SK-N-SH treated with all-trans-retinoic acid at 6 μM for 48 hours (cell line): Measurements from ENCODE around the gene INAFM1.
"Not testable (repeated sequence)": the region's sequence is repeated elsewhere in the genome, so short reads cannot be mapped to it uniquely, and the experiment has no call there.

Source experiments
- ATAC-seq: fragments of 200-7000 bp; cut with Tn5 transposase; 3 replicates; pipeline ENCODE4 v1.9.1; 2020; ENCODE audit warnings: mild to moderate bottlenecking, moderate library complexity
- ARNTL ChIP-seq: fragments of 450-650 bp; formaldehyde crosslinking; IDR thresholded peaks from 2 replicates; pipeline ENCODE4 v1.5.0; 2020; ENCODE audit warnings: low read depth, mild to moderate bottlenecking, moderate library complexity, borderline replicate concordance
- BACH2 ChIP-seq: fragments of 250-450 bp; sonication (Bioruptor Pico); IDR thresholded peaks from 2 replicates; pipeline ENCODE4 v1.9.0; 2021; ENCODE audit warnings: mild to moderate bottlenecking, borderline replicate concordance
- CSDC2 ChIP-seq: fragments of 250-450 bp; sonication (Bioruptor Pico); IDR thresholded peaks from 2 replicates; pipeline ENCODE4 v1.5.0; 2020; ENCODE audit warnings: mild to moderate bottlenecking, moderate library complexity
- ESRRG ChIP-seq: fragments of 250-450 bp; sonication (Bioruptor Pico); IDR thresholded peaks from 2 replicates; pipeline ENCODE4 v1.6.1; 2021; ENCODE audit warnings: mild to moderate bottlenecking
- GLIS3 ChIP-seq: fragments of 250-450 bp; sonication (Bioruptor Pico); IDR thresholded peaks from 2 replicates; pipeline ENCODE4 v1.5.0; 2020; ENCODE audit warnings: mild to moderate bottlenecking, moderate library complexity
- ISL1 ChIP-seq: fragments of 250-450 bp; sonication (Bioruptor Pico); IDR thresholded peaks from 2 replicates; pipeline ENCODE4 v2.1.2; 2022; ENCODE audit warnings: mild to moderate bottlenecking, moderate library complexity
- OSR1 ChIP-seq: fragments of 250-450 bp; sonication (Bioruptor Pico); IDR thresholded peaks from 2 replicates; pipeline ENCODE4 v1.8.0; 2022; ENCODE audit warnings: moderate library complexity, mild to moderate bottlenecking, inconsistent platforms
- PATZ1 ChIP-seq: fragments of 250-450 bp; sonication (Bioruptor Pico); IDR thresholded peaks from 2 replicates; pipeline ENCODE4 v1.8.0; 2020; ENCODE audit warnings: mild to moderate bottlenecking, moderate library complexity, borderline replicate concordance
- PPARA ChIP-seq: fragments of 250-450 bp; sonication (Bioruptor Pico); IDR thresholded peaks from 2 replicates; pipeline ENCODE4 v1.5.0; 2020; ENCODE audit warnings: mild to moderate bottlenecking, borderline replicate concordance
- RARB ChIP-seq: fragments of 250-450 bp; sonication (Bioruptor Pico); IDR thresholded peaks from 2 replicates; pipeline ENCODE4 v1.8.0; 2021; ENCODE audit warnings: mild to moderate bottlenecking, moderate library complexity
- TCF4 ChIP-seq: fragments of 250-450 bp; sonication (Bioruptor Pico); IDR thresholded peaks from 2 replicates; pipeline ENCODE4 v1.8.0; 2021; ENCODE audit warnings: mild to moderate bottlenecking, moderate library complexity, borderline replicate concordance
- TOX ChIP-seq: fragments of 250-450 bp; sonication (Bioruptor Pico); IDR thresholded peaks from 2 replicates; pipeline ENCODE4 v1.8.0; 2021; ENCODE audit warnings: mild to moderate bottlenecking, moderate library complexity, borderline replicate concordance
- ZC3H10 ChIP-seq: fragments of 250-450 bp; sonication (Bioruptor Pico); IDR thresholded peaks from 2 replicates; pipeline ENCODE4 v1.5.1; 2021; ENCODE audit warnings: mild to moderate bottlenecking, moderate library complexity
- ZFP3 ChIP-seq: fragments of 250-450 bp; sonication (Bioruptor Pico); IDR thresholded peaks from 2 replicates; pipeline ENCODE4 v1.5.0; 2020; ENCODE audit warnings: mild to moderate bottlenecking, moderate library complexity
- ZFP30 ChIP-seq: fragments of 450-650 bp; formaldehyde crosslinking; IDR thresholded peaks from 2 replicates; pipeline ENCODE4 v1.5.0; 2022; ENCODE audit warnings: mild to moderate bottlenecking, moderate library complexity
- ZNF565 ChIP-seq: fragments of 450-650 bp; formaldehyde crosslinking; conservative IDR thresholded peaks from 2 replicates; pipeline ENCODE4 v1.5.0; 2020; ENCODE audit warnings: low read depth, mild to moderate bottlenecking, moderate library complexity
- ZNF8 ChIP-seq: fragments of 450-650 bp; formaldehyde crosslinking; IDR thresholded peaks from 2 replicates; pipeline ENCODE4 v1.5.0; 2020; ENCODE audit warnings: mild to moderate bottlenecking, moderate library complexity
- TF ChIP-seq, protein P1 (sequence below): fragments of 250-450 bp; sonication (Bioruptor Pico); IDR thresholded peaks from 2 replicates; pipeline ENCODE4 v1.5.0; 2020; ENCODE audit warnings: mild to moderate bottlenecking, moderate library complexity
- TF ChIP-seq, protein P2 (sequence below): fragments of 250-450 bp; sonication (Bioruptor Pico); IDR thresholded peaks from 2 replicates; pipeline ENCODE4 v1.8.0; 2021; ENCODE audit warnings: low read depth, mild to moderate bottlenecking, moderate library complexity, borderline replicate concordance
- TF ChIP-seq, protein P3 (sequence below): fragments of 250-450 bp; sonication (Bioruptor Pico); IDR thresholded peaks from 2 replicates; pipeline ENCODE4 v1.5.1; 2020; ENCODE audit warnings: low read depth, mild to moderate bottlenecking, moderate library complexity
- TF ChIP-seq, protein P4 (sequence below): fragments of 250-450 bp; sonication (Bioruptor Pico); IDR thresholded peaks from 2 replicates; pipeline ENCODE4 v1.5.1; 2021; ENCODE audit warnings: mild to moderate bottlenecking, moderate library complexity

The INAFM1 gene

GRCh38 chr19:47258895-47259555, 15.7 kb upstream of the INAFM1 start:
- no peak for ATAC-seq
- TF ChIP-seq, protein P1, sequence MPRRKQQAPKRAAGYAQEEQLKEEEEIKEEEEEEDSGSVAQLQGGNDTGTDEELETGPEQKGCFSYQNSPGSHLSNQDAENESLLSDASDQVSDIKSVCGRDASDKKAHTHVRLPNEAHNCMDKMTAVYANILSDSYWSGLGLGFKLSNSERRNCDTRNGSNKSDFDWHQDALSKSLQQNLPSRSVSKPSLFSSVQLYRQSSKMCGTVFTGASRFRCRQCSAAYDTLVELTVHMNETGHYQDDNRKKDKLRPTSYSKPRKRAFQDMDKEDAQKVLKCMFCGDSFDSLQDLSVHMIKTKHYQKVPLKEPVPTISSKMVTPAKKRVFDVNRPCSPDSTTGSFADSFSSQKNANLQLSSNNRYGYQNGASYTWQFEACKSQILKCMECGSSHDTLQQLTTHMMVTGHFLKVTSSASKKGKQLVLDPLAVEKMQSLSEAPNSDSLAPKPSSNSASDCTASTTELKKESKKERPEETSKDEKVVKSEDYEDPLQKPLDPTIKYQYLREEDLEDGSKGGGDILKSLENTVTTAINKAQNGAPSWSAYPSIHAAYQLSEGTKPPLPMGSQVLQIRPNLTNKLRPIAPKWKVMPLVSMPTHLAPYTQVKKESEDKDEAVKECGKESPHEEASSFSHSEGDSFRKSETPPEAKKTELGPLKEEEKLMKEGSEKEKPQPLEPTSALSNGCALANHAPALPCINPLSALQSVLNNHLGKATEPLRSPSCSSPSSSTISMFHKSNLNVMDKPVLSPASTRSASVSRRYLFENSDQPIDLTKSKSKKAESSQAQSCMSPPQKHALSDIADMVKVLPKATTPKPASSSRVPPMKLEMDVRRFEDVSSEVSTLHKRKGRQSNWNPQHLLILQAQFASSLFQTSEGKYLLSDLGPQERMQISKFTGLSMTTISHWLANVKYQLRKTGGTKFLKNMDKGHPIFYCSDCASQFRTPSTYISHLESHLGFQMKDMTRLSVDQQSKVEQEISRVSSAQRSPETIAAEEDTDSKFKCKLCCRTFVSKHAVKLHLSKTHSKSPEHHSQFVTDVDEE (CRISPR knock-in tag), result no peak
- TF ChIP-seq PPARA (CRISPR knock-in tag) (no peak), ZFP30 (no peak), CSDC2 (CRISPR knock-in tag) (no peak), ESRRG (CRISPR knock-in tag) (no peak), OSR1 (CRISPR knock-in tag) (no peak), PATZ1 (CRISPR knock-in tag) (no peak), RARB (CRISPR knock-in tag) (no peak), GLIS3 (no peak), ZFP3 (CRISPR knock-in tag) (no peak), ZNF8 (CRISPR knock-in tag) (no peak), ISL1 (CRISPR knock-in tag) (no peak), ARNTL (CRISPR knock-in tag) (no peak)
- TF ChIP-seq, protein P2, sequence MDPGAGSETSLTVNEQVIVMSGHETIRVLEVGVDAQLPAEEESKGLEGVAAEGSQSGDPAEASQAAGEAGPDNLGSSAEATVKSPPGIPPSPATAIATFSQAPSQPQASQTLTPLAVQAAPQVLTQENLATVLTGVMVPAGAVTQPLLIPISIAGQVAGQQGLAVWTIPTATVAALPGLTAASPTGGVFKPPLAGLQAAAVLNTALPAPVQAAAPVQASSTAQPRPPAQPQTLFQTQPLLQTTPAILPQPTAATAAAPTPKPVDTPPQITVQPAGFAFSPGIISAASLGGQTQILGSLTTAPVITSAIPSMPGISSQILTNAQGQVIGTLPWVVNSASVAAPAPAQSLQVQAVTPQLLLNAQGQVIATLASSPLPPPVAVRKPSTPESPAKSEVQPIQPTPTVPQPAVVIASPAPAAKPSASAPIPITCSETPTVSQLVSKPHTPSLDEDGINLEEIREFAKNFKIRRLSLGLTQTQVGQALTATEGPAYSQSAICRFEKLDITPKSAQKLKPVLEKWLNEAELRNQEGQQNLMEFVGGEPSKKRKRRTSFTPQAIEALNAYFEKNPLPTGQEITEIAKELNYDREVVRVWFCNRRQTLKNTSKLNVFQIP (CRISPR knock-in tag), result no peak
- TF ChIP-seq, protein P3, sequence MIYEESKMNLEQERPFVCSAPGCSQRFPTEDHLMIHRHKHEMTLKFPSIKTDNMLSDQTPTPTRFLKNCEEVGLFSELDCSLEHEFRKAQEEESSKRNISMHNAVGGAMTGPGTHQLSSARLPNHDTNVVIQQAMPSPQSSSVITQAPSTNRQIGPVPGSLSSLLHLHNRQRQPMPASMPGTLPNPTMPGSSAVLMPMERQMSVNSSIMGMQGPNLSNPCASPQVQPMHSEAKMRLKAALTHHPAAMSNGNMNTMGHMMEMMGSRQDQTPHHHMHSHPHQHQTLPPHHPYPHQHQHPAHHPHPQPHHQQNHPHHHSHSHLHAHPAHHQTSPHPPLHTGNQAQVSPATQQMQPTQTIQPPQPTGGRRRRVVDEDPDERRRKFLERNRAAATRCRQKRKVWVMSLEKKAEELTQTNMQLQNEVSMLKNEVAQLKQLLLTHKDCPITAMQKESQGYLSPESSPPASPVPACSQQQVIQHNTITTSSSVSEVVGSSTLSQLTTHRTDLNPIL, result no peak

- ATAC-seq, result no peak
- TF ChIP-seq TOX (CRISPR knock-in tag) (no peak), OSR1 (CRISPR knock-in tag) (no peak), BACH2 (CRISPR knock-in tag) (no peak), CSDC2 (CRISPR knock-in tag) (no peak), ZC3H10 (CRISPR knock-in tag) (no peak), ZNF565 (no peak), TCF4 (CRISPR knock-in tag) (no peak), ZFP30 (no peak)
- TF ChIP-seq, protein P1 (CRISPR knock-in tag), result no peak
- TF ChIP-seq, protein P4, sequence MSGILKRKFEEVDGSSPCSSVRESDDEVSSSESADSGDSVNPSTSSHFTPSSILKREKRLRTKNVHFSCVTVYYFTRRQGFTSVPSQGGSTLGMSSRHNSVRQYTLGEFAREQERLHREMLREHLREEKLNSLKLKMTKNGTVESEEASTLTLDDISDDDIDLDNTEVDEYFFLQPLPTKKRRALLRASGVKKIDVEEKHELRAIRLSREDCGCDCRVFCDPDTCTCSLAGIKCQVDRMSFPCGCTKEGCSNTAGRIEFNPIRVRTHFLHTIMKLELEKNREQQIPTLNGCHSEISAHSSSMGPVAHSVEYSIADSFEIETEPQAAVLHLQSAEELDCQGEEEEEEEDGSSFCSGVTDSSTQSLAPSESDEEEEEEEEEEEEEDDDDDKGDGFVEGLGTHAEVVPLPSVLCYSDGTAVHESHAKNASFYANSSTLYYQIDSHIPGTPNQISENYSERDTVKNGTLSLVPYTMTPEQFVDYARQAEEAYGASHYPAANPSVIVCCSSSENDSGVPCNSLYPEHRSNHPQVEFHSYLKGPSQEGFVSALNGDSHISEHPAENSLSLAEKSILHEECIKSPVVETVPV (CRISPR knock-in tag), result no peak
Measured at GRCh38 chr19:47260476-47260875, 14.2 kb upstream of the INAFM1 start.

DNA sequence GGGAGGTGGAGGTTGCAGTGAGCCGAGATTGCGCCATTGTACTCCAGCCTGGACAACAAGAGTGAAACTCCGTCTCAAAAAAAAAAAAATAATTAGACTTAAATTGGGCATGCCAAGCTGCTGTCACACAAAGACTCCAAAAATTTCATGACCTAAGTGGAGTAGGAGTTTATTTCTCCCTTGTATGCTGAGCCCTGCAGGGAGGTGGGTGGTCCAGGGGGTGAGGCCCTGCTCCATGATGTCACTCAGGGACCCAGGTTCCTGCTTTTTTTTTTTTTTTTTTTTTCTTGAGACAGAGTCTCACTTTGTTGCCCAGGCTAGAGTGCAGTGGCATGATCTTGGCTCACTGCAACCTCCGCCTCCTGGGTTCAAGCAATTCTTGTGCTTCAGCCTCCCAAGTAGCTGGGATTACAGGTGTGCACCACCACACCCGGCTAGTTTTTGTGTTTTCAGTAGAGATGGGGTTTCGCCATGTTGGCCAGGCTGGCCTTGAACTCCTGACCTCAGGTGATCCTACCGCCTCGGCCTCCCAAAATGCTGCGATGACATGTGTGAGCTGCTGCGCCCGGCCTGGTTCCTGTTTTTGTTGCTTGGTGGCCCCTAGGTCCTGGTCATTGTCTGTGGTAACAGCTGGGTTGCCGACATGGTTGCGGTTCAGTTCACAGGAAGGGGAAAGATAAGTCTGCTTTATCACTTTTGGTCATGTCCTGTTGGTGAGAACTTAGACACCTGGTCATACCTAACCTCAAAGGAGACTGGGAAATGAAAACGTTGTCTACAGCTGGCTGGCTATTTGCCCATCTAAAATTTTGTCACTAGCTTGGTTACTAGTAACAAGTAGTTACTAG, 12.5 kb upstream of the INAFM1 start:
- not testable (repeated sequence) for ATAC-seq
